H1 (cell line): ENCODE measurements around the gene PKNOX1. TPM values are rescaled to one million over a fixed set of nuclear protein-coding genes. Genes with fewer than 3 reads are reported as not detected.
"Not testable (repeated sequence)": the region's sequence is repeated elsewhere in the genome, so short reads cannot be mapped to it uniquely, and the experiment has no call there.

Experiments used
- CTCF ChIA-PET: fragments of 300-600 bp; sonication (Branson Sonifier 250); formaldehyde crosslinking; loops from one replicate; lab custom pipeline; 2021; ENCODE audit not compliant: partially characterized antibody; lab: Charles Lee
- POLR2A ChIA-PET: fragments of 300-600 bp; sonication (Branson Sonifier 250); formaldehyde crosslinking; loops from one replicate; lab custom pipeline; 2021; ENCODE audit warnings: inconsistent platforms; ENCODE audit not compliant: partially characterized antibody; lab: Charles Lee
- DNase-seq, 2 experiments: peaks; one replicate each; pipeline versions ENCODE4 v3.0.0 to v3.0.0-alpha.2; 2010 to 2022; ENCODE audit warnings: low spot score in 2 of 2, low read depth in 1 of 2, mixed read lengths in 1 of 2
- FAIRE-seq: peaks from 2 replicates; lab custom pipeline; 2011; peaks lifted over from hg19 to GRCh38; lab: Jason Lieb, UNC
- H2AFZ ChIP-seq: 2 replicates; pipeline ENCODE4 v1.8.1; 2012; ENCODE audit warnings: low read length, inconsistent platforms
- H2AK5ac ChIP-seq: 2 replicates; pipeline ENCODE4 v1.6.1; 2013; ENCODE audit warnings: low read depth, low read length
- H2BK120ac ChIP-seq: replicated peaks from 2 replicates; pipeline ENCODE3; 2013; ENCODE audit warnings: low read depth, low read length, inconsistent platforms
- H2BK12ac ChIP-seq: 2 replicates; pipeline ENCODE4 v1.6.1; 2013; ENCODE audit warnings: low read depth, low read length
- H2BK15ac ChIP-seq: 2 replicates; pipeline ENCODE4 v1.6.1; 2013; ENCODE audit warnings: low read length
- H2BK20ac ChIP-seq: 2 replicates; pipeline ENCODE4 v1.6.1; 2013; ENCODE audit warnings: low read length
- H2BK5ac ChIP-seq: 2 replicates; pipeline ENCODE4 v1.6.1; 2013; ENCODE audit warnings: low read depth, low read length
- H3K14ac ChIP-seq: 2 replicates; pipeline ENCODE4 v1.6.1; 2013; ENCODE audit warnings: inconsistent platforms; ENCODE audit not compliant: insufficient read length
- H3K18ac ChIP-seq: 2 replicates; pipeline ENCODE4 v1.6.1; 2013; ENCODE audit warnings: low read length; ENCODE audit errors: extremely low read depth
- H3K23ac ChIP-seq: 2 replicates; pipeline ENCODE4 v1.6.1; 2013; ENCODE audit warnings: inconsistent platforms; ENCODE audit not compliant: insufficient read length
- H3K23me2 ChIP-seq: 2 replicates; pipeline ENCODE4 v1.6.1; 2013; ENCODE audit warnings: low read depth, low read length
- H3K27ac ChIP-seq: 2 replicates; pipeline ENCODE4 v1.6.1; 2011; ENCODE audit warnings: low read depth, low read length, inconsistent platforms
- H3K27me3 ChIP-seq, 4 experiments: replicated peaks in 1 of 4; 1 replicate in 1 of 4; 2 replicates in 3 of 4; pipeline versions ENCODE4 v1.6.1 to v1.8.1; 2011 to 2013; ENCODE audit warnings: low read length in 3 of 4, mild to moderate bottlenecking in 3 of 4, inconsistent platforms in 2 of 4, mixed read lengths in 2 of 4, moderate library complexity in 1 of 4; ENCODE audit not compliant: control insufficient read depth in 3 of 4, insufficient read depth in 3 of 4; ENCODE audit errors: extremely low read depth in 1 of 4
- H3K36me3 ChIP-seq, 4 experiments: 2 replicates each; pipeline versions ENCODE4 v1.6.1 to v1.8.1; 2011 to 2013; ENCODE audit warnings: mild to moderate bottlenecking in 4 of 4, low read length in 3 of 4, moderate library complexity in 2 of 4, control low read depth in 1 of 4, inconsistent platforms in 1 of 4; ENCODE audit not compliant: insufficient read depth in 4 of 4, control insufficient read depth in 2 of 4
- H3K4ac ChIP-seq: replicated peaks from 2 replicates; pipeline ENCODE3; 2013; ENCODE audit warnings: low read length, low read depth, mixed read lengths, inconsistent platforms; ENCODE audit not compliant: insufficient read length
- H3K4me1 ChIP-seq, 4 experiments: replicated peaks in 1 of 4; 1 replicate in 1 of 4; 2 replicates in 3 of 4; pipeline versions ENCODE4 v1.6.1 to v1.8.1; 2011 to 2013; ENCODE audit warnings: low read length in 3 of 4, inconsistent platforms in 2 of 4, mixed read lengths in 1 of 4; ENCODE audit not compliant: insufficient read depth in 4 of 4, control insufficient read depth in 3 of 4
- H3K4me2 ChIP-seq, 2 experiments: 2 replicates each; pipeline versions ENCODE4 v1.6.1 to v1.8.1; 2011 to 2013; ENCODE audit warnings: low read depth in 2 of 2, low read length in 2 of 2, control low read depth in 1 of 2, inconsistent platforms in 1 of 2, mild to moderate bottlenecking in 1 of 2; ENCODE audit not compliant: insufficient read depth in 1 of 2
- H3K4me3 ChIP-seq, 4 experiments: fragments of 200-600, 300-600 bp in 1 of 4; sonication (generic), shearing (Covaris generic), sonication (Bioruptor Twin) in 1 of 4; 2 replicates each; pipeline versions ENCODE4 v1.5.1 to v1.8.1; 2011 to 2016; ENCODE audit warnings: low read length in 4 of 4, low read depth in 3 of 4, control low read depth in 2 of 4, inconsistent platforms in 2 of 4, mild to moderate bottlenecking in 2 of 4, mixed read lengths in 1 of 4, moderate library complexity in 1 of 4; ENCODE audit not compliant: insufficient read depth in 2 of 4; ENCODE audit errors: extremely low read depth in 1 of 4
- H3K56ac ChIP-seq: replicated peaks from 2 replicates; pipeline ENCODE3; 2013; ENCODE audit warnings: low read depth, mild to moderate bottlenecking, mixed read lengths, low read length, inconsistent platforms; ENCODE audit not compliant: insufficient read length
- H3K79me1 ChIP-seq: 2 replicates; pipeline ENCODE4 v1.6.1; 2013; ENCODE audit warnings: low read depth, low read length, control low read depth
- H3K79me2 ChIP-seq, 2 experiments: 2 replicates each; pipeline versions ENCODE4 v1.6.1 to v1.8.1; 2012 to 2013; ENCODE audit warnings: low read length in 2 of 2, mild to moderate bottlenecking in 2 of 2, inconsistent platforms in 1 of 2; ENCODE audit not compliant: insufficient read depth in 2 of 2, control insufficient read depth in 1 of 2
- H3K9ac ChIP-seq, 4 experiments: replicated peaks in 1 of 4; 1 replicate in 1 of 4; 2 replicates in 3 of 4; pipeline versions ENCODE4 v1.6.1 to v1.8.1; 2011 to 2013; ENCODE audit warnings: low read depth in 3 of 4, low read length in 3 of 4, control low read depth in 2 of 4, mild to moderate bottlenecking in 2 of 4, moderate library complexity in 2 of 4, inconsistent platforms in 1 of 4; ENCODE audit errors: extremely low read depth in 1 of 4
- H3K9me3 ChIP-seq, 2 experiments: 2 replicates each; pipeline versions ENCODE4 v1.6.1 to v1.8.1; 2012 to 2013; ENCODE audit warnings: mild to moderate bottlenecking in 2 of 2, moderate library complexity in 2 of 2, control low read depth in 1 of 2, inconsistent platforms in 1 of 2, low read depth in 1 of 2, low read length in 1 of 2, mixed read lengths in 1 of 2; ENCODE audit not compliant: insufficient read depth in 2 of 2
- H4K20me1 ChIP-seq, 2 experiments: replicated peaks in 1 of 2; 2 replicates each; pipeline versions ENCODE3 to v1.8.1; 2011 to 2013; ENCODE audit warnings: inconsistent platforms in 2 of 2, low read length in 2 of 2, mild to moderate bottlenecking in 1 of 2; ENCODE audit not compliant: insufficient read depth in 2 of 2, control insufficient read depth in 1 of 2
- H4K5ac ChIP-seq: 2 replicates; pipeline ENCODE4 v1.6.1; 2013; ENCODE audit warnings: low read length, low read depth, mixed read lengths, inconsistent platforms; ENCODE audit not compliant: insufficient read length
- H4K8ac ChIP-seq: 2 replicates; pipeline ENCODE4 v1.8.0; 2013; ENCODE audit warnings: mild to moderate bottlenecking, moderate library complexity, low read length, inconsistent platforms; ENCODE audit not compliant: insufficient read depth; ENCODE audit errors: extremely low read depth
- H4K91ac ChIP-seq: replicated peaks from 2 replicates; pipeline ENCODE3; 2013; ENCODE audit warnings: low read length, mixed read lengths, inconsistent platforms; ENCODE audit not compliant: insufficient read length
- ASH2L ChIP-seq: fragments of 200-600, 300-600 bp; sonication (generic); IDR thresholded peaks from one replicate; pipeline ENCODE4 v1.7.1; 2017; ENCODE audit warnings: low read length
- BCL11A ChIP-seq, 2 experiments: IDR thresholded peaks; one replicate each; pipeline ENCODE4 v1.6.1; 2011; ENCODE audit warnings: low read depth in 2 of 2, low read length in 2 of 2, mild to moderate bottlenecking in 2 of 2
- EZH2 ChIP-seq: fragments of 200-600 bp; sonication (generic); IDR thresholded peaks from 2 replicates; pipeline ENCODE4 v1.7.1; 2012; ENCODE audit warnings: low read depth, mild to moderate bottlenecking, moderate library complexity, low read length, inconsistent platforms; ENCODE audit not compliant: severe bottlenecking
- KDM5A ChIP-seq: fragments of 200-600 bp; IDR thresholded peaks from 2 replicates; pipeline ENCODE4 v1.7.1; 2012; ENCODE audit warnings: mild to moderate bottlenecking, low read length, inconsistent platforms, mixed read lengths
- POLR2A ChIP-seq, 2 experiments: IDR thresholded peaks; 1 replicate in 1 of 2; 2 replicates in 1 of 2; pipeline ENCODE4 v1.6.1; 2011; ENCODE audit warnings: low read depth in 2 of 2, low read length in 2 of 2, mild to moderate bottlenecking in 2 of 2; ENCODE audit errors: control extremely low read depth in 1 of 2
- WGBS, 2 experiments: shearing (Covaris generic) in 1 of 2; methylation state at CpG; one replicate each; pipeline versions ENCODE4 v1.1.6 to v1.1.7; 2013 to 2015; ENCODE audit warnings: low lambda C conversion rate in 2 of 2, mixed read lengths in 2 of 2, inconsistent platforms in 1 of 2, low coverage in 1 of 2, missing lambda C conversion rate in 1 of 2; ENCODE audit not compliant: insufficient replicate concordance in 2 of 2, insufficient coverage in 1 of 2, insufficient read length in 1 of 2; ENCODE audit errors: extremely low coverage in 1 of 2, missing lambda C conversion rate in 1 of 2; 5-methylcytosine and 5-hydroxymethylcytosine counted together
- polyA plus RNA-seq, 7 experiments: library from polyadenylated mRNA; depleted of rRNA in 3 of 7; stranded (reverse) in 5 of 7; unstranded in 2 of 7; fragments of >200 nt in 5 of 7; fragments of 200-250 nt in 2 of 7; gene quantifications; 1 replicate in 5 of 7; 2 replicates in 1 of 7; 4 replicates in 1 of 7; pipeline versions ENCODE4 v1.2.1 to v1.2.3, GENCODE V29; 2011 to 2013; ENCODE audit warnings: missing spikeins in 2 of 7, mixed read lengths in 2 of 7
- total RNA-seq: library from RNA; stranded (reverse); fragmentation: NEBNext Ultra II Directional; extraction: Animal tissue kit (Norgen Biotek cat#: 25700); gene quantifications from 2 replicates; pipeline ENCODE4 v1.2.1, GENCODE V29; 2021

The PKNOX1 gene
- total and polyA plus RNA-seq, 2 of the 8 experiments (the other 6 are each of a cell fraction or from before 2014, with no cell fraction given): 20.4 to 31.9 TPM

- TF ChIP-seq ASH2L (no peak), POLR2A (IDR thresholded peaks at IDR 0.05; ENCODE audit: control extremely low read depth in 1 of 2, low read depth in 2 of 2, low read length in 2 of 2) (no peak), BCL11A (IDR thresholded peaks at IDR 0.05; ENCODE audit: low read depth in 2 of 2, low read length in 2 of 2) (no peak), KDM5A (no peak), EZH2 (no peak)
These were observed 14.0 kb downstream of the PKNOX1 start (continued) for GRCh38 chr21:42988236-42988965.

- H3K14ac ChIP-seq, H3K27ac ChIP-seq, H2AFZ ChIP-seq, H2BK12ac ChIP-seq, H2BK15ac ChIP-seq, H3K4ac ChIP-seq, H3K36me3 ChIP-seq, H3K79me1 ChIP-seq, H3K27me3 ChIP-seq, H2AK5ac ChIP-seq, H3K56ac ChIP-seq, H2BK5ac ChIP-seq, H3K4me2 ChIP-seq, H3K9me3 ChIP-seq, DNase-seq, H4K8ac ChIP-seq, H3K4me1 ChIP-seq, H4K5ac ChIP-seq, H3K23ac ChIP-seq, H2BK20ac ChIP-seq, H3K23me2 ChIP-seq, CTCF ChIA-PET, H2BK120ac ChIP-seq, H4K20me1 ChIP-seq, FAIRE-seq, H3K4me3 ChIP-seq, H3K18ac ChIP-seq, H4K91ac ChIP-seq, H3K9ac ChIP-seq: not testable (repeated sequence)
- H3K79me2 ChIP-seq: peaks cover 0 to 15% of the 10 kb centered on the region in 2 experiments; a peak in 2 of 4 replicates
- WGBS, 2 experiments: 93% methylated on average over 9 of the region's 9 CpGs; no CpG with 5 or more reads in 1 of the 2 experiments
- POLR2A ChIA-PET: interaction anchor here (0.6 to 11.8 kb wide), 2 partner anchors 9 to 19 kb away, joined by 3 to 112 read pairs; no protein-coding TSS in a partner anchor
These were observed 15.0 kb downstream of the PKNOX1 start for GRCh38 chr21:42989370-42989769.
